Fibroblast of mammary gland (primary cell): ENCODE measurements around the gene SCFD1.
"Not testable (repeated sequence)": the region's sequence is repeated elsewhere in the genome, so short reads cannot be mapped to it uniquely, and the experiment has no call there.

Experiments used
- DNase-seq: peaks from one replicate; pipeline ENCODE4 v3.0.0-alpha.2; 2010; ENCODE audit warnings: low read depth
- H3K4me3 ChIP-seq: 2 replicates; pipeline ENCODE4 v1.5.1; 2011; ENCODE audit warnings: low read depth, mild to moderate bottlenecking, low read length, moderate library complexity; ENCODE audit not compliant: control insufficient read depth
- TF ChIP-seq, protein P1 (sequence below): conservative IDR thresholded peaks from 2 replicates; pipeline ENCODE4 v1.5.1; 2011; ENCODE audit warnings: low read depth, low read length, inconsistent platforms; ENCODE audit not compliant: control insufficient read depth, insufficient read depth

SCFD1 gene

DNA sequence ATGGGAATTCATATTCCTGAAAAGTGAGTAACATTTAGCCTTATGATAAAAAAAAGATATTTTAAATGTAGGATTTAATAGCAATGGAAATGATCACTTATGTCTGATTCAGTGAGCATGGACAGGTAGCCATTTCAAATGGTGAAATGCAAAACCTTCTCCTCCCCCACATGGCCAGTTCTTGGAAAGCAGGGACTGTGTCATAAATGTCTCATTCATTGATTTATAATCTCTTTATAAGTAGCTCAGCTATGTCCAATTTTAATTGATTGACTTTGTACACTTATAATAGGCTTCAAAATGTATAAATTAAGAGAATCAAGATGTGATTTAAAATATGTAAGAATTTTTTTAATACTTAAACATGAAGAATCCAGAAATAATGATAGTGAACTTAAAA, 24.6 kb upstream of the SCFD1 start:
- no peak overlapping the region for H3K4me3 ChIP-seq
- DNase-seq = no peak
- TF ChIP-seq, protein P1, sequence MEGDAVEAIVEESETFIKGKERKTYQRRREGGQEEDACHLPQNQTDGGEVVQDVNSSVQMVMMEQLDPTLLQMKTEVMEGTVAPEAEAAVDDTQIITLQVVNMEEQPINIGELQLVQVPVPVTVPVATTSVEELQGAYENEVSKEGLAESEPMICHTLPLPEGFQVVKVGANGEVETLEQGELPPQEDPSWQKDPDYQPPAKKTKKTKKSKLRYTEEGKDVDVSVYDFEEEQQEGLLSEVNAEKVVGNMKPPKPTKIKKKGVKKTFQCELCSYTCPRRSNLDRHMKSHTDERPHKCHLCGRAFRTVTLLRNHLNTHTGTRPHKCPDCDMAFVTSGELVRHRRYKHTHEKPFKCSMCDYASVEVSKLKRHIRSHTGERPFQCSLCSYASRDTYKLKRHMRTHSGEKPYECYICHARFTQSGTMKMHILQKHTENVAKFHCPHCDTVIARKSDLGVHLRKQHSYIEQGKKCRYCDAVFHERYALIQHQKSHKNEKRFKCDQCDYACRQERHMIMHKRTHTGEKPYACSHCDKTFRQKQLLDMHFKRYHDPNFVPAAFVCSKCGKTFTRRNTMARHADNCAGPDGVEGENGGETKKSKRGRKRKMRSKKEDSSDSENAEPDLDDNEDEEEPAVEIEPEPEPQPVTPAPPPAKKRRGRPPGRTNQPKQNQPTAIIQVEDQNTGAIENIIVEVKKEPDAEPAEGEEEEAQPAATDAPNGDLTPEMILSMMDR = no peak

DNA sequence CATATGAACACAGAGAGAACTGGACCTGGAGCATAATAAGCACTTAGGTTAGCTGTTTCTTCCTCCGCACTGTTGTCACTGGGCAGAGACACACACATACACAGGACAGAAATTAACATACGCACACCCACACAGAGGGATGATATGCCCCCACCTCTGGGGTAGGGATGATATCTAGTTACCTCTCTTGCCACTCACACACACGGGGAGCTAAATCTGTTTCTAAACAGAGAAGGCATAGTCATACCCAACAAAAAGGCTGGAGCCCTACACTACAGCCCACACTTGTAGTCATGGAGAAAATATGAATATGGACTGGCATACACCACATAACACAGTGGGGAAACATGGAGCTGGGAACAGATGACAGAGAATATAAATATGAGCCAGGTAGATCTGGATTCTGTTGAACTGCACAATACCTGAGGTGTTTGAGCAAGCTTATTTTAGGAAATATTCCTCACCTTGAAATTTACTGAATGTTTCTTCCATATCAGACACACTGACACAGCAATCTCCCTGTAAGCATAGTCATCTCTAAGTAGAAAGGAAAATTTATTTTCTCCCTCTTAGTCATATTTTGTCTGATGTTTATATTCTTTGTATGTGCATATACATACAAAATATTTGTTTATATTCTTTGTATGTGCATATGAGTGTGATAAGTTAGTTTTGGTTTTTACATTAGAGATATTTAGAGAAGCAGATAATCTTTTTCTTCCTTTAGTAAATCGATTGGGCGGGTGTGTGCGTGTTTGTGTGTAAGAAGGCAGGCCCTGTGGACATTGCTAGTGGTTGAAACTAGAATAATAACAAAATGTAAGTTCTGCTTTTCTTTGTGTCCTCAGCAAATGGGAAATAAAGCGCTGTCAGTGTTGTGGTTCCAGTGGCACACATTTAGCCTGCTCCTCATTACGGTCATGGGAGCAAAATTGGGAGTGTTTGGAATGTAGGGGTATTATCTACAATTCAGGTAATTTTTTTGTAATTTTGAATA, 20.9 kb upstream of the SCFD1 start:
- H3K4me3 ChIP-seq = no peak overlapping the region
- no peak for DNase-seq
- TF ChIP-seq, protein P1 = no peak

DNA sequence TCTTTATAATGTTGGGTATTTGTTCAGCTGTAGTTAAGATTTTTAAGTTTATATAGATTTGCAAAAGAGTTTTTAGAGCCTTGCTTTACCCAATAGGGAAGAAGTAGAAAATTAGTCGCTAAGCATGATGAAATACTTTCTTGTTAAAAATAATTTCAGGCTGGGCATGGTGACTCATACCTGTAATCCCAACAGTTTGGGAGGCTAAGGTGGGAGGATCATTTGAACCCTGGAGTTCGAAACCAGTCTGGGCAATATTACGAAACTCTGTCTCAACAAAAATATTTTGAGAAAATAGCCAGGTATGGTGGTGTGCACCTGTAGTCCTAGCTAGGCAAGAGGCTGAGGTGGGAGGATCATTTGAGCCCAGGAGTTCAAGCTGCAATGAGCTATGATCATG, 18.7 kb upstream of the SCFD1 start:
- DNase-seq = peak; percentile 23
- TF ChIP-seq, protein P1 = no peak
- H3K4me3 ChIP-seq = no peak overlapping the region

DNA sequence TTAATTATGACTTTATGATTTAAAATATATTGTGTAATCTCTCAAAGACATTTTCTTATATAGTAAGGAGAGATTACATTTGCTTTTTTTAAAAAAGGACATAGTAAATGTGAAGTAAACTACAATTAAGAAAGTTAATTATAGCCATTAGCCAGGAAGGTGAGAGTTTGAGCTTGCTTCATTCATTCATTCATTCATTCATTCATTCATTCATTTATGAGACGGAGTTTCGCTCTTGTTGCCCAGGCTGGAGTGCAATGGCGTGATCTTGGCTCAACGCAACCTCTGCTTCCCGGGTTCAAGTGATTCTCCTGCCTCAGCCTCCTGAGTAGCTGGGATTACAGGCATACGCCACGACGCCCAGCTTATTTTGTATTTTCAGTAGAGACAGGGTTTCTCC, 17.4 kb upstream of the SCFD1 start:
- H3K4me3 ChIP-seq, DNase-seq: not testable (repeated sequence)

DNA sequence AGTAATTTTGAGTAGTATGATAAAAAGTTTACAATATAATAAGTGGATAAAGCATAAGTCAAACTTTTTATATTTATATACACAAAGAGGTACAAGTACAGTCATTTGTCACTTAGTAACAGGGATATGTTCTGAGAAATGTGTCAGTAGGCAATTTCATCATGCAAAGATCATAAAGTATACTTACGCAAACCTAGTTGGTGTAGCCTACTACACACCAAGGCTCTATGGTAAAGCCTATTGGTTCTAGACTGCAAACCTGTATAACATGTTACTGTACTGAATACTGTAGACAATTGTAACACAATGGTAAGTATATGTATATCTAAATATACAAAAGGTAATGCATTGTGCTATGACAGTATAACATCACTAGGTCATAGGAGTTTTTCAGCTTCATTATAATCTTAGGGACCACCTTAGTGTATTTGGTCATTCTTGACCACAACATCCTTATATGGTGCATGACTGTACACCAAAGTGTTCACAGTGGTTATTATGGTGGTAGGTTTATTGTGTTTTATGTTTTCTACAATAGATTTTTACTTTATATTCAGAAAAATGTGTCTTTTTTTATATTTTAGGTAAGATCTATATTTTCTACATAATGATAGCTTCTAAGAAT, 14.9 kb upstream of the SCFD1 start:
- no peak overlapping the region for H3K4me3 ChIP-seq
- peak; percentile 32 for DNase-seq
- TF ChIP-seq, protein P1 = no peak

DNA sequence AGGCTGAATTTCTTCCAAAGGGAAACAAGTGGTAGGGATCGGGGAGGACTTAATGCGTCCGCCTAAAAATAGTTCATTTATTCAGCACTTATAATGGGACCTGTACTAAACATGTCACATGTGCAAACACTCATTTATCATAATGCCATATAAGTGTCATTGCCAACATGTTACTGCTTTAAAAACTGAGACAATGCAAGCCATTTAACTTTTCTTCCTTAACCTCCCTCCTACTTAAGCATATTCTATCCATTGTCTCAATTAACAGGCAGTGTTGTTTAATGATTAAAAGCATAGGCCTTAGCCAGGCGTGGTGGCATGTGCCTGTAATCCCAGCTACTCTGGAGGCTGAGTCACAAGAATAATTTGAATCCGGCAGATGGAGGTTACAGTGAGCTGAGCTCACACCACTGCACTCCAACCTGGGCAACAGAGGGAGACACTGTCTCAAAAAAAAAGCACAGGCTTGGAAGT, 13.5 kb upstream of the SCFD1 start:
- H3K4me3 ChIP-seq = no peak overlapping the region
- DNase-seq = peak; percentile 62
- TF ChIP-seq, protein P1 = no peak

DNA sequence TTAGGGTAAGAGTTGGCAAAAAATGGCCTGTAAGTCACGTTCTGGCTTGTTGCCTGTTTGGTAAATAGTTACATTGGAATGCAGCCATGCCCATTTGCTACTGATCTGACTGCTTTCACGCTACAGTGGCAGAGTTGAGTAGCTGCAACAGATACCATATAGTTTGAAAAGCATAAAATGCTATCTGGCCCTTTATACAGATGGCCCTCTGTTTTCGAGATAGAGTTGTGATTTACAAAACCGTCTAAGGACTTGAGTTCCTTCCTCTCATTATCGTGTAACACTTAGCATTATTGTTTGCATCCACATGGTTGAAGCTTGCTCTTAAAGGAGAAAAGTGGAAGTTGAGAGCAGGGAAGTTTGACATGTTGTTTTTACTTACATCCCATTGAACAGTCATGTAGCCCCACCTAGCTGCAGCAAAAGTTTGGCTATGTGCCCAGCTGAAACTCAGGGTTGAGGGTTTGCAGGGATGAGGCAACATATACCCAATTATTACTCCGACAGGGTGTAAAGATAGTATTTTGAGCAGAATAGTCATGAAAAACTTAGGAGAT, 11.3 kb upstream of the SCFD1 start:
- no peak overlapping the region for H3K4me3 ChIP-seq
- TF ChIP-seq, protein P1 = peak; percentile 33
- peak; percentile 78 for DNase-seq
